GM12891 (cell line): ENCODE measurements around the gene MLLT6.
A peak's percentile ranks its signal among the peaks of the same experiment; 100 is the strongest.

Experiments used
- DNase-seq: peaks from one replicate; pipeline ENCODE4 v3.0.0; 2011; ENCODE audit warnings: low spot score; ENCODE audit not compliant: insufficient read length
- FAIRE-seq: peaks from 2 replicates; lab custom pipeline; 2011; peaks lifted over from hg19 to GRCh38; lab: Jason Lieb, UNC
- PAX5 ChIP-seq: IDR thresholded peaks from 2 replicates; pipeline ENCODE4 v1.6.1; 2011; ENCODE audit warnings: low read length, moderate library complexity, mild to moderate bottlenecking; ENCODE audit not compliant: insufficient read depth, severe bottlenecking
- POLR2A ChIP-seq: IDR thresholded peaks from 2 replicates; pipeline ENCODE4 v1.6.1; 2011; ENCODE audit warnings: low read depth, low read length, control low read depth
- POLR2AphosphoS5 ChIP-seq: IDR thresholded peaks from 2 replicates; pipeline ENCODE4 v1.6.1; 2011; ENCODE audit warnings: low read depth, low read length, control low read depth
- POU2F2 ChIP-seq: IDR thresholded peaks from 2 replicates; pipeline ENCODE4 v1.6.1; 2011; ENCODE audit warnings: low read depth, mild to moderate bottlenecking, control low read depth, low read length, moderate library complexity
- SPI1 ChIP-seq: IDR thresholded peaks from 2 replicates; pipeline ENCODE4 v1.6.1; 2011; ENCODE audit warnings: low read depth, low read length, control low read depth
- TAF1 ChIP-seq: IDR thresholded peaks from 2 replicates; pipeline ENCODE4 v1.6.1; 2011; ENCODE audit warnings: low read depth, low read length, control low read depth

MLLT6 gene

GRCh38 chr17:38667099-38667786 lies 37.8 kb upstream of the MLLT6 start:
- TF ChIP-seq PAX5 (no peak), POU2F2 (peak; percentile 55; the same call in 1 of the 2 replicates)
- FAIRE-seq = no peak
- peak; percentile 70 for DNase-seq

DNA sequence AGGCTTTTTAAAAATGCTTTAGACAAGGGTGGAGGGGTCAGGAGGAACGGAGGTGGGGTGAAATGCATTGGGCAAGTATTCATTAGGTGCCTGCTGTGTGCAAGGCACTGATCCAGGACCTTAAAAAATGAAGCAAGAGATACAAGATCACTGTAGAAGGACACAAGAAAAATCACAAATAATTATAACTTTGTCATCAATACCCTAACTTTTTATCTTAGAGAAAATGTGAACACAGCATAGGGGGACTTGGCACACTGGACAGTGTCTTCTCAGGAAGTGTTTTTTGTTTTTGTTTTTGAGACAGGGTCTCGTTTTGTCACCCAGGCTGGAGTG lies 37.3 kb upstream of the MLLT6 start:
- TF ChIP-seq POLR2AphosphoS5 (no peak), SPI1 (no peak), TAF1 (no peak), POLR2A (no peak), POU2F2 (no peak), PAX5 (no peak)
- DNase-seq = no peak
- no peak for FAIRE-seq

GRCh38 chr17:38669520-38669919 lies 35.6 kb upstream of the MLLT6 start:
- DNase-seq = no peak
- FAIRE-seq = no peak
- TF ChIP-seq POU2F2 = no peak
- no peak for TF ChIP-seq TAF1
- no peak for TF ChIP-seq POLR2AphosphoS5
- TF ChIP-seq SPI1 = no peak
- no peak for TF ChIP-seq POLR2A
- no peak for TF ChIP-seq PAX5

- FAIRE-seq = no peak
- DNase-seq = no peak
- TF ChIP-seq PAX5 (no peak), POLR2A (no peak), SPI1 (no peak), POLR2AphosphoS5 (no peak), TAF1 (no peak)
Observed at GRCh38 chr17:38671939-38672720, 32.9 kb upstream of the MLLT6 start.

DNA sequence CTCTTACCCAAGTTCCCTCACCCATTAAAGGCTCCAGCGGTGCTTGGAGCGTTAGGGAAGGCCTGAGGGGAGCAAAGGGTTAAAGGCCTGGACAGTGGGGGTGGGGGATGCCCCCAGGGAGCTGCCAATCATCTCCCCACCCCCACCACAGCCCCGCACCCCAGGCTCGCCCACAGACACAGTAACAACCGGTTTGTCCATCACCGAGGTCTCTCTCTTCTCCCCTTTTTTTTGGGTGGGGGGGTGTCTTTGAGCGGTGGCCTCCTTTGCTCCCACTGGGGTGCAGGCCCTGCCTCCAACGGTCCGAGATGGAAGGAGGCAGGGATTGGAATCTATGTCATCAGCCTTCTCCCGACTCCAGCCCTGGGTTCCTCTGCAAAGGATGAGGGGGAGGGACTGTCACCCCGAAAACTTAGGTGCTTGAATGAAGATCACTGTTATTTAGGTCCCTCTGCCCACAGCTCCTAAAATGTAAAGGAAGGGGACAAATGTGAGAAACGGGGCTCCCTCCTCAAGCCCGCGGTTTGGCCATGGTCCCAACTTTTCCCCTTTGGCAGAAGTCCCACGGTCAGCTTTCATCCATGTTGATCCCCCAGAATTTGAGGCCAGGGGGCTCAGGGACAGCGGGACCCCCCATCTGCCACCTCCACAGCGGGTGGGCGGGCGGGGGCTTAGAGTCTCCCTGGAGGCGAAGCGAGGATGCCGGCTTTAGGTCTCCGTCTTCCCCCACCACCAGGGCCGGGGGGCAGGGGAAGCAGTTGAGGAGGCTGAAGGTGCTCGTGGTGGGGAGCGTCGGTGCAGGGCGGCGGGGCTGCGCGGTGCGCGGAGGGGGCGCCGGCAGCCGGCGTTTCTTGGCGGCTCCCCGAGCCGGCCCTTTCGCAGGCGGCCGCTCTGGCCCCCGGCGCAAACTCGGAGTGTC lies 32.0 kb upstream of the MLLT6 start:
- DNase-seq (no peak), FAIRE-seq (no peak)
- no peak for TF ChIP-seq TAF1
- TF ChIP-seq POU2F2 = no peak
- TF ChIP-seq PAX5 = no peak
- TF ChIP-seq SPI1 = no peak
- TF ChIP-seq POLR2AphosphoS5 = no peak
- TF ChIP-seq POLR2A = no peak

DNA sequence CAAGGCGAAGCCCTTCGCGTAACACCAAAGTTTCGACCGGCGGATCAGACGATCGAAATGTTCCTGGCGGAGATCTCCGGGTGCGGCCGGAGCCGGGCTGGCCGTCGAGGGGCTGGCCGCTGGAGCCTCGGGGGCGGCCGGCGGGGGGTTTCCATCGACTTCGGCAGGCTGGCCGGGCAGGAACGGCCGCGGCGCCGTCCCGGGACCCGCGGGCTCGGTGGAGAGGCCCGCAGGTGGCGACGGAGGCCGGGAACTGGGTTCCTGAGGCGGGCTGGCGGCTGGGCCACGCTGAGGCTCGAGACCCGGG lies 31.4 kb upstream of the MLLT6 start:
- TF ChIP-seq POLR2AphosphoS5 (no peak), POLR2A (no peak), PAX5 (no peak), SPI1 (no peak), POU2F2 (no peak), TAF1 (no peak)
- no peak for FAIRE-seq
- DNase-seq = peak; percentile 39

DNA sequence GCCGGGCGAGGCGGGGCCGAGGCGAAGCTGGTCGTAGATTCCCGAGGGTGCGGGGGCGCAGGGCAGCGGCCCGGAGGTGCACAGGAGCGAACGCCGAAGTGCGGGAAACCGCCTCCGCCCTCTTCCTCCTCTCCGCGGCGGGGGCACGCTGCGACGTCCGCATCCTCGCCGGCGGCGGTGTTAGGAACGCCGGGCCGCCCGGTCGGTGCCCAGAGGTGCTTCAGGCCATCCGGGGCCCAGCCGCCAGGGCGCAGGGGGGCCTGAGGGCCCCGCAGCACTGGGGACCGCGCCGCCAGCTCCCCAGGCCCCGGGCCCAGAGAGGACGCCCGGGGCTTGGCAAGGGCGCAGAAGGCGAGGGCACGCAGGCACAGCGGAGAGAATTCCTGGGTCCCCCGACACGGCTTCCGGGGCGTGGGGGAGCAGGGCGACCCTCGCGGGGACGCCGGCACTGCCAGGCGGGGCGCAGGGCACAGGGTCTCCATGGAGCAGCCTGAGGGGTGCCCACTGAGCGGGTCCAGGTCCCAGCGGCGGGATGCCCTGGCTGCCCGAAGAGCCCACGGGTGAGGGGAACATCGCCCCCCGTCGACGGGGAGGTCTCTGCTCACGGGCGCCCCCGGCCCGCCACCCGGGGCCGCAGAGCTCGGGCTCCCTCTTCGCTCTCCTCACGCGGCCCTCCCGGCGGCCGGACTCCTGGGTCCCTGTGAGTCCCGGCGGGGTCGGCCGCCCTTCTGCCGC lies 30.9 kb upstream of the MLLT6 start:
- peak; percentile 35 for DNase-seq
- no peak for TF ChIP-seq TAF1
- TF ChIP-seq POLR2AphosphoS5 = no peak
- TF ChIP-seq POLR2A = no peak
- no peak for TF ChIP-seq SPI1
- TF ChIP-seq POU2F2 = no peak
- no peak for TF ChIP-seq PAX5
- no peak for FAIRE-seq

DNA sequence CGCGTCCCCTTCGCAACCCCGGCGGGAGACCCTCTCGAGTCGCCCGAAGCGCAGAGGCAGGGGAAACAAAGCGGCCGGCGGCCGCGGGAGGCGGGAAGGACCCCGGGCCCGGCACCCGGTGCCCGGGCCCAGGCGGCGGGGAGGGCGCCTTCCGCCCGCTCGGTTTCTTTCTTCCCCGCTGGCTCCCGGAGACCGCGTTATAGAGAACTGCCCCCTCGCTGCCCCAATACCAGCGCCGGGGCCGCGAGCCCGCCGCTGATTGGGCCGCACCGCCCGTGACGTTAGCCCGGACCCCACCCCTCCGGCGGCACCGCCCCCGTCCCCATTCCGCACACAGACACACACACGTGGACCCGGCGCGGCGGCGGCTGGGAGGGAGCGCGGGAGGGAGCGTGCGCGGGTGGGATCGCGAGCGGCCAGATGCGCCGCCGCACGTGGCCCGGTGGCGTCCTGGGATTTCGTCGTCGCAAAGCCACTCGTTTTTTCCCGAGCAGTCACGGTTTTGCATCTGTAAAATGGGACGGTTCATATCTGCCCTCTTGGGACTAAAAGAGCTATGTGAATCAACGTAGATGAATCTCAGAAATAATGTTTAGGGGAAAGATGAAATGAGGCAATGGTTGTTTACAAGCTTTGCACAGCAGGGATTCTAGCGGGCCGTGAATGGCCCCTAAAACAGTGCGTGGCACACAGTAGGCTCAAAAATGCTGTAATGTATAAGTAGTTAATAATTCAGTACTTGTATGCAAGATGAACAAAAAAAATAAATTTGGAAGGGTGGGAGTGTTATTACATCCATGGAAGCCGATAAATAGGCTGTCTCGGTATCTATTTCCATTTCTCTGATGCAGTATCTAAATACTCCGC lies 30.1 kb upstream of the MLLT6 start, which contains the start of gene EPOP:
EPOP (minus strand) TSS at position 209 of the 867 bp plus-strand sequence. CDS start 462 bp downstream, outside the sequence.
- FAIRE-seq = no peak
- DNase-seq = peak; percentile 84
- TF ChIP-seq SPI1 = 0 out of 2 replicates have a peak, but pooled peaks have one; percentile 15
- TF ChIP-seq POU2F2 = no peak
- TF ChIP-seq TAF1 = no peak
